ENCODE results near the gene LINGO3.

The LINGO3 gene

DNA sequence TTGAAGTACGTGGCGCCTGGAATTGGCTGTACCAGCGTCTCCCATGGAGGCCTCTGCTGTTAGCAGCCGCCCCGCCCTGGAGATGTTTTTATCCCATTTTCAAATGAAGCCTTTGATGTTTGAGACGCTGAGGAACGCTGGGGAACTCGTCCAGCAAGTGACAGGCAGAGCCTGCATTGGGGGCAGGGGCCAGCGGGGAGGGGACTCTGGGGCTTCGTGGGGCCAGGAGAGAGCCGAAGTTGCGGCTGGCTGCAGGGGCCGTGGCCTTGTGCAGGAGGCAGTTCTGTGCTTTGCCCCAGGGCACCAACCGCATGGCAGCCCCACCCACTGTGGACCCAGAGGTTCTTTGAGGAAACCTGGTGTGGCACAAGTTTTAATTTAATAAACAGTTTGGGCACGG lies 34.0 kb upstream of the LINGO3 start:
- TF ChIP-seq, protein P1, sequence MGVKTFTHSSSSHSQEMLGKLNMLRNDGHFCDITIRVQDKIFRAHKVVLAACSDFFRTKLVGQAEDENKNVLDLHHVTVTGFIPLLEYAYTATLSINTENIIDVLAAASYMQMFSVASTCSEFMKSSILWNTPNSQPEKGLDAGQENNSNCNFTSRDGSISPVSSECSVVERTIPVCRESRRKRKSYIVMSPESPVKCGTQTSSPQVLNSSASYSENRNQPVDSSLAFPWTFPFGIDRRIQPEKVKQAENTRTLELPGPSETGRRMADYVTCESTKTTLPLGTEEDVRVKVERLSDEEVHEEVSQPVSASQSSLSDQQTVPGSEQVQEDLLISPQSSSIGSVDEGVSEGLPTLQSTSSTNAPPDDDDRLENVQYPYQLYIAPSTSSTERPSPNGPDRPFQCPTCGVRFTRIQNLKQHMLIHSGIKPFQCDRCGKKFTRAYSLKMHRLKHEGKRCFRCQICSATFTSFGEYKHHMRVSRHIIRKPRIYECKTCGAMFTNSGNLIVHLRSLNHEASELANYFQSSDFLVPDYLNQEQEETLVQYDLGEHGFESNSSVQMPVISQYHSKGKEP (tag by site-specific recombination; IDR thresholded peaks at IDR 0.05): no peak
- TF ChIP-seq ZNF19 (tag by site-specific recombination; IDR thresholded peaks at IDR 0.05; ENCODE audit: low read depth) (no peak), ZNF776 (tag by site-specific recombination; IDR thresholded peaks at IDR 0.05; ENCODE audit: borderline replicate concordance) (no peak), BCL11B (tag by site-specific recombination; IDR thresholded peaks at IDR 0.05; ENCODE audit: low read depth) (no peak), ZNF791 (tag by site-specific recombination; IDR thresholded peaks at IDR 0.05) (no peak), ZNF596 (tag by site-specific recombination; IDR thresholded peaks at IDR 0.05) (no peak)
- TF ChIP-seq, protein P2, sequence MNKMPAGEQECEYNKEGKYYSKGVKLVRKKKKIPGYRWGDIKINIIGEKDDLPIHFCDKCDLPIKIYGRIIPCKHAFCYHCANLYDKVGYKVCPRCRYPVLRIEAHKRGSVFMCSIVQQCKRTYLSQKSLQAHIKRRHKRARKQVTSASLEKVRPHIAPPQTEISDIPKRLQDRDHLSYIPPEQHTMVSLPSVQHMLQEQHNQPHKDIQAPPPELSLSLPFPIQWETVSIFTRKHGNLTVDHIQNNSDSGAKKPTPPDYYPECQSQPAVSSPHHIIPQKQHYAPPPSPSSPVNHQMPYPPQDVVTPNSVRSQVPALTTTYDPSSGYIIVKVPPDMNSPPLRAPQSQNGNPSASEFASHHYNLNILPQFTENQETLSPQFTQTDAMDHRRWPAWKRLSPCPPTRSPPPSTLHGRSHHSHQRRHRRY (tag by site-specific recombination; IDR thresholded peaks at IDR 0.05): no peak
- TF ChIP-seq, protein P3, sequence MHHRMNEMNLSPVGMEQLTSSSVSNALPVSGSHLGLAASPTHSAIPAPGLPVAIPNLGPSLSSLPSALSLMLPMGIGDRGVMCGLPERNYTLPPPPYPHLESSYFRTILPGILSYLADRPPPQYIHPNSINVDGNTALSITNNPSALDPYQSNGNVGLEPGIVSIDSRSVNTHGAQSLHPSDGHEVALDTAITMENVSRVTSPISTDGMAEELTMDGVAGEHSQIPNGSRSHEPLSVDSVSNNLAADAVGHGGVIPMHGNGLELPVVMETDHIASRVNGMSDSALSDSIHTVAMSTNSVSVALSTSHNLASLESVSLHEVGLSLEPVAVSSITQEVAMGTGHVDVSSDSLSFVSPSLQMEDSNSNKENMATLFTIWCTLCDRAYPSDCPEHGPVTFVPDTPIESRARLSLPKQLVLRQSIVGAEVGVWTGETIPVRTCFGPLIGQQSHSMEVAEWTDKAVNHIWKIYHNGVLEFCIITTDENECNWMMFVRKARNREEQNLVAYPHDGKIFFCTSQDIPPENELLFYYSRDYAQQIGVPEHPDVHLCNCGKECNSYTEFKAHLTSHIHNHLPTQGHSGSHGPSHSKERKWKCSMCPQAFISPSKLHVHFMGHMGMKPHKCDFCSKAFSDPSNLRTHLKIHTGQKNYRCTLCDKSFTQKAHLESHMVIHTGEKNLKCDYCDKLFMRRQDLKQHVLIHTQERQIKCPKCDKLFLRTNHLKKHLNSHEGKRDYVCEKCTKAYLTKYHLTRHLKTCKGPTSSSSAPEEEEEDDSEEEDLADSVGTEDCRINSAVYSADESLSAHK (tag by site-specific recombination; IDR thresholded peaks at IDR 0.05): no peak
- TF ChIP-seq, protein P4, sequence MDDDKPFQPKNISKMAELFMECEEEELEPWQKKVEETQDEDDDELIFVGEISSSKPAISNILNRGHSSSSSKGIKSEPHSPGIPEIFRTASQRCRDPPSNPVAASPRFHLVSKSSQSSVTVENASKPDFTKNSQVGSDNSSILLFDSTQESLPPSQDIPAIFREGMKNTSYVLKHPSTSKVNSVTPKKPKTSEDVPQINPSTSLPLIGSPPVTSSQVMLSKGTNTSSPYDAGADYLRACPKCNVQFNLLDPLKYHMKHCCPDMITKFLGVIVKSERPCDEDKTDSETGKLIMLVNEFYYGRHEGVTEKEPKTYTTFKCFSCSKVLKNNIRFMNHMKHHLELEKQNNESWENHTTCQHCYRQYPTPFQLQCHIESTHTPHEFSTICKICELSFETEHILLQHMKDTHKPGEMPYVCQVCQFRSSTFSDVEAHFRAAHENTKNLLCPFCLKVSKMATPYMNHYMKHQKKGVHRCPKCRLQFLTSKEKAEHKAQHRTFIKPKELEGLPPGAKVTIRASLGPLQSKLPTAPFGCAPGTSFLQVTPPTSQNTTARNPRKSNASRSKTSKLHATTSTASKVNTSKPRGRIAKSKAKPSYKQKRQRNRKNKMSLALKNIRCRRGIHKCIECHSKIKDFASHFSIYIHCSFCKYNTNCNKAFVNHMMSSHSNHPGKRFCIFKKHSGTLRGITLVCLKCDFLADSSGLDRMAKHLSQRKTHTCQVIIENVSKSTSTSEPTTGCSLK (tag by site-specific recombination; IDR thresholded peaks at IDR 0.05): no peak
- TF ChIP-seq, protein P5, sequence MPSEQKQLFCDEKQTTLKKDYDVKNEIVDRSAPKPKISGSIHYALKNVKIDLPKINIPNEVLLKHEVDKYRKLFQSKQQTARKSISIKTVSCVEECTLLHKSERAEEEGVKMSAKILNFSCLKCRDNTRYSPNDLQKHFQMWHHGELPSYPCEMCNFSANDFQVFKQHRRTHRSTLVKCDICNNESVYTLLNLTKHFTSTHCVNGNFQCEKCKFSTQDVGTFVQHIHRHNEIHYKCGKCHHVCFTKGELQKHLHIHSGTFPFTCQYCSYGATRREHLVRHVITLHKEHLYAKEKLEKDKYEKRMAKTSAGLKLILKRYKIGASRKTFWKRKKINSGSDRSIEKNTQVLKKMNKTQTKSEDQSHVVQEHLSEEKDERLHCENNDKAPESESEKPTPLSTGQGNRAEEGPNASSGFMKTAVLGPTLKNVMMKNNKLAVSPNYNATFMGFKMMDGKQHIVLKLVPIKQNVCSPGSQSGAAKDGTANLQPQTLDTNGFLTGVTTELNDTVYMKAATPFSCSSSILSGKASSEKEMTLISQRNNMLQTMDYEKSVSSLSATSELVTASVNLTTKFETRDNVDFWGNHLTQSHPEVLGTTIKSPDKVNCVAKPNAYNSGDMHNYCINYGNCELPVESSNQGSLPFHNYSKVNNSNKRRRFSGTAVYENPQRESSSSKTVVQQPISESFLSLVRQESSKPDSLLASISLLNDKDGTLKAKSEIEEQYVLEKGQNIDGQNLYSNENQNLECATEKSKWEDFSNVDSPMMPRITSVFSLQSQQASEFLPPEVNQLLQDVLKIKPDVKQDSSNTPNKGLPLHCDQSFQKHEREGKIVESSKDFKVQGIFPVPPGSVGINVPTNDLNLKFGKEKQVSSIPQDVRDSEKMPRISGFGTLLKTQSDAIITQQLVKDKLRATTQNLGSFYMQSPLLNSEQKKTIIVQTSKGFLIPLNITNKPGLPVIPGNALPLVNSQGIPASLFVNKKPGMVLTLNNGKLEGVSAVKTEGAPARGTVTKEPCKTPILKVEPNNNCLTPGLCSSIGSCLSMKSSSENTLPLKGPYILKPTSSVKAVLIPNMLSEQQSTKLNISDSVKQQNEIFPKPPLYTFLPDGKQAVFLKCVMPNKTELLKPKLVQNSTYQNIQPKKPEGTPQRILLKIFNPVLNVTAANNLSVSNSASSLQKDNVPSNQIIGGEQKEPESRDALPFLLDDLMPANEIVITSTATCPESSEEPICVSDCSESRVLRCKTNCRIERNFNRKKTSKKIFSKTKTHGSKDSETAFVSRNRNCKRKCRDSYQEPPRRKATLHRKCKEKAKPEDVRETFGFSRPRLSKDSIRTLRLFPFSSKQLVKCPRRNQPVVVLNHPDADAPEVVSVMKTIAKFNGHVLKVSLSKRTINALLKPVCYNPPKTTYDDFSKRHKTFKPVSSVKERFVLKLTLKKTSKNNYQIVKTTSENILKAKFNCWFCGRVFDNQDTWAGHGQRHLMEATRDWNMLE (tag by site-specific recombination; conservative IDR thresholded peaks at IDR 0.05; ENCODE audit: low read depth): no peak
- TF ChIP-seq, protein P6, sequence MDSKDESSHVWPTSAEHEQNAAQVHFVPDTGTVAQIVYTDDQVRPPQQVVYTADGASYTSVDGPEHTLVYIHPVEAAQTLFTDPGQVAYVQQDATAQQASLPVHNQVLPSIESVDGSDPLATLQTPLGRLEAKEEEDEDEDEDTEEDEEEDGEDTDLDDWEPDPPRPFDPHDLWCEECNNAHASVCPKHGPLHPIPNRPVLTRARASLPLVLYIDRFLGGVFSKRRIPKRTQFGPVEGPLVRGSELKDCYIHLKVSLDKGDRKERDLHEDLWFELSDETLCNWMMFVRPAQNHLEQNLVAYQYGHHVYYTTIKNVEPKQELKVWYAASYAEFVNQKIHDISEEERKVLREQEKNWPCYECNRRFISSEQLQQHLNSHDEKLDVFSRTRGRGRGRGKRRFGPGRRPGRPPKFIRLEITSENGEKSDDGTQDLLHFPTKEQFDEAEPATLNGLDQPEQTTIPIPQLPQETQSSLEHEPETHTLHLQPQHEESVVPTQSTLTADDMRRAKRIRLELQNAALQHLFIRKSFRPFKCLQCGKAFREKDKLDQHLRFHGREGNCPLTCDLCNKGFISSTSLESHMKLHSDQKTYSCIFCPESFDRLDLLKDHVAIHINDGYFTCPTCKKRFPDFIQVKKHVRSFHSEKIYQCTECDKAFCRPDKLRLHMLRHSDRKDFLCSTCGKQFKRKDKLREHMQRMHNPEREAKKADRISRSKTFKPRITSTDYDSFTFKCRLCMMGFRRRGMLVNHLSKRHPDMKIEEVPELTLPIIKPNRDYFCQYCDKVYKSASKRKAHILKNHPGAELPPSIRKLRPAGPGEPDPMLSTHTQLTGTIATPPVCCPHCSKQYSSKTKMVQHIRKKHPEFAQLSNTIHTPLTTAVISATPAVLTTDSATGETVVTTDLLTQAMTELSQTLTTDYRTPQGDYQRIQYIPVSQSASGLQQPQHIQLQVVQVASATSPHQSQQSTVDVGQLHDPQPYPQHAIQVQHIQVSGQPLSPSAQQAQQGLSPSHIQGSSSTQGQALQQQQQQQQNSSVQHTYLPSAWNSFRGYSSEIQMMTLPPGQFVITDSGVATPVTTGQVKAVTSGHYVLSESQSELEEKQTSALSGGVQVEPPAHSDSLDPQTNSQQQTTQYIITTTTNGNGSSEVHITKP (tag by site-specific recombination; IDR thresholded peaks at IDR 0.05): no peak
- CTCF ChIA-PET: no interaction called here
- POLR2A ChIA-PET: no interaction called here
- Histone ChIP-seq H3K9me3 (ENCODE audit: control insufficient read depth, insufficient read depth, low read depth, low read length) (no peaks in the 10 kb centered on the region), H3K4me3 (ENCODE audit: low read depth, low read length) (no peak overlapping the region), H3K36me3 (ENCODE audit: control insufficient read depth in 2 of 2, insufficient read depth in 1 of 2, low read length in 2 of 2) (peaks cover 0 to 47% of the 10 kb centered on the region in 2 experiments; a peak in 2 of 3 replicates), H3K4me1 (ENCODE audit: control insufficient read depth, insufficient read depth, low read length) (no peaks in the 10 kb centered on the region), H3K27ac (ENCODE audit: extremely low read depth, low read depth, low read length) (no peak overlapping the region)
